GM12878 (cell line): ENCODE data around the gene C11orf97.

ENCODE experiments used
- CBFB ChIP-seq: IDR thresholded peaks from 2 replicates; pipeline ENCODE4 v1.6.1; 2016; ENCODE audit warnings: antibody characterized with exemption, low read depth
- CBX3 ChIP-seq: fragments of 200-600 bp; sonication (generic); IDR thresholded peaks from 2 replicates; pipeline ENCODE4 v1.6.1; 2016; ENCODE audit warnings: low read depth, borderline replicate concordance
- CREM ChIP-seq: IDR thresholded peaks from 2 replicates; pipeline ENCODE4 v1.6.1; 2014; ENCODE audit warnings: antibody characterized with exemption, low read depth
- EGR1 ChIP-seq, 2 experiments: IDR thresholded peaks; 1 replicate in 1 of 2; 2 replicates in 1 of 2; pipeline ENCODE4 v1.6.1; 2011 to 2012; ENCODE audit warnings: low read depth in 2 of 2, low read length in 2 of 2, borderline replicate concordance in 1 of 2, mild to moderate bottlenecking in 1 of 2, moderate library complexity in 1 of 2
- EP300 ChIP-seq, 2 experiments: fragments of 150-350 bp in 1 of 2; IDR thresholded peaks; 2 replicates each; pipeline ENCODE4 v1.6.1; 2011 to 2012; ENCODE audit warnings: low read depth in 2 of 2, low read length in 2 of 2, borderline replicate concordance in 1 of 2, improper control_type of control experiment in 1 of 2, inconsistent platforms in 1 of 2; ENCODE audit not compliant: control insufficient read depth in 1 of 2
- GABPA ChIP-seq: IDR thresholded peaks from 2 replicates; pipeline ENCODE4 v1.6.1; 2014; ENCODE audit warnings: antibody characterized with exemption, low read depth, mild to moderate bottlenecking, inconsistent platforms
- KAT2A ChIP-seq: conservative IDR thresholded peaks from 2 replicates; pipeline ENCODE4 v1.6.1; 2011; ENCODE audit warnings: low read depth, low read length; ENCODE audit not compliant: control insufficient read depth
- MTA3 ChIP-seq: IDR thresholded peaks from 2 replicates; pipeline ENCODE4 v1.6.1; 2012; ENCODE audit warnings: low read length, inconsistent platforms, borderline replicate concordance
- NR2C1 ChIP-seq: fragments of 450-650 bp; IDR thresholded peaks from 2 replicates; pipeline ENCODE4 v1.6.1; 2017; ENCODE audit warnings: antibody characterized with exemption, mild to moderate bottlenecking, moderate library complexity
- NR2C2 ChIP-seq: IDR thresholded peaks from 2 replicates; pipeline ENCODE4 v1.6.1; 2011; ENCODE audit warnings: borderline replicate concordance, low read depth; ENCODE audit not compliant: control insufficient read depth, insufficient read length
- TF ChIP-seq, protein P1 (sequence below), 3 experiments: IDR thresholded peaks in 2 of 3; conservative IDR thresholded peaks in 1 of 3; 2 replicates each; pipeline ENCODE4 v1.5.1; 2011; ENCODE audit warnings: low read depth in 3 of 3, low read length in 3 of 3, mild to moderate bottlenecking in 3 of 3, control low read depth in 2 of 3, moderate library complexity in 2 of 3, inconsistent platforms in 1 of 3, mixed read lengths in 1 of 3; ENCODE audit not compliant: control insufficient read depth in 2 of 3, insufficient read depth in 1 of 3; ENCODE audit errors: extremely low read depth in 1 of 3
- TF ChIP-seq, protein P2 (sequence below): fragments of 450-650 bp; IDR thresholded peaks from 2 replicates; pipeline ENCODE4 v1.6.1; 2017; ENCODE audit warnings: mild to moderate bottlenecking, moderate library complexity
- TF ChIP-seq, protein P3 (sequence below): IDR thresholded peaks from 2 replicates; pipeline ENCODE4 v1.6.1; 2012; ENCODE audit warnings: low read depth, low read length, improper control_type of control experiment

DNA sequence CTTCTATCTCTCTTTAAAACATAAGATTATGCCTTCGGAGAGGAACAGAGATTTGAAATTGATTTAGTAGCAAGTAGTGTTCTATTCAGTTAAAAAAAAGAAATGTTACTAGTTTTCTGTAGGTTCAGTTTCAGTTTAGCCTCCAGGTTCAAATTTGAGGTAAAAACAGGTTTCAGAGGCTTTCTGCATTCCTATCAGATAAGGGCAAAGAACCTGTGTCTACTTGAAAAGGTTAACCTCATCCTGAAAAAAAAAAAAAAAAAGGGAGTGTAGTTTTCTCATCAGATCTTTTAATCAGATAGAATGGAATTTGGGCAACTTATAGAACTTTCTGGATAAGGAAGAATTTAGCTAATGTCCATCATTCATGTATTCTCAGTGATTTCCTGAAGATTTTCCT lies 12.1 kb downstream of the C11orf97 start:
- TF ChIP-seq, protein P1, sequence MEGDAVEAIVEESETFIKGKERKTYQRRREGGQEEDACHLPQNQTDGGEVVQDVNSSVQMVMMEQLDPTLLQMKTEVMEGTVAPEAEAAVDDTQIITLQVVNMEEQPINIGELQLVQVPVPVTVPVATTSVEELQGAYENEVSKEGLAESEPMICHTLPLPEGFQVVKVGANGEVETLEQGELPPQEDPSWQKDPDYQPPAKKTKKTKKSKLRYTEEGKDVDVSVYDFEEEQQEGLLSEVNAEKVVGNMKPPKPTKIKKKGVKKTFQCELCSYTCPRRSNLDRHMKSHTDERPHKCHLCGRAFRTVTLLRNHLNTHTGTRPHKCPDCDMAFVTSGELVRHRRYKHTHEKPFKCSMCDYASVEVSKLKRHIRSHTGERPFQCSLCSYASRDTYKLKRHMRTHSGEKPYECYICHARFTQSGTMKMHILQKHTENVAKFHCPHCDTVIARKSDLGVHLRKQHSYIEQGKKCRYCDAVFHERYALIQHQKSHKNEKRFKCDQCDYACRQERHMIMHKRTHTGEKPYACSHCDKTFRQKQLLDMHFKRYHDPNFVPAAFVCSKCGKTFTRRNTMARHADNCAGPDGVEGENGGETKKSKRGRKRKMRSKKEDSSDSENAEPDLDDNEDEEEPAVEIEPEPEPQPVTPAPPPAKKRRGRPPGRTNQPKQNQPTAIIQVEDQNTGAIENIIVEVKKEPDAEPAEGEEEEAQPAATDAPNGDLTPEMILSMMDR (IDR thresholded peaks at IDR 0.05 in 2 of 3, conservative IDR thresholded peaks at IDR 0.05 in 1 of 3; ENCODE audit: control insufficient read depth in 2 of 3, extremely low read depth in 1 of 3, insufficient read depth in 1 of 3, low read depth in 3 of 3, low read length in 3 of 3) = no peak
- TF ChIP-seq CBX3 (no peak), CBFB (no peak), MTA3 (no peak), EGR1 (IDR thresholded peaks at IDR 0.05; ENCODE audit: borderline replicate concordance in 1 of 2, low read depth in 2 of 2, low read length in 2 of 2) (no peak), GABPA (no peak), NR2C1 (no peak), NR2C2 (no peak), EP300 (IDR thresholded peaks at IDR 0.05; ENCODE audit: borderline replicate concordance in 1 of 2, control insufficient read depth in 1 of 2, low read depth in 2 of 2, low read length in 2 of 2) (no peak), KAT2A (no peak), CREM (no peak)
- TF ChIP-seq, protein P2, sequence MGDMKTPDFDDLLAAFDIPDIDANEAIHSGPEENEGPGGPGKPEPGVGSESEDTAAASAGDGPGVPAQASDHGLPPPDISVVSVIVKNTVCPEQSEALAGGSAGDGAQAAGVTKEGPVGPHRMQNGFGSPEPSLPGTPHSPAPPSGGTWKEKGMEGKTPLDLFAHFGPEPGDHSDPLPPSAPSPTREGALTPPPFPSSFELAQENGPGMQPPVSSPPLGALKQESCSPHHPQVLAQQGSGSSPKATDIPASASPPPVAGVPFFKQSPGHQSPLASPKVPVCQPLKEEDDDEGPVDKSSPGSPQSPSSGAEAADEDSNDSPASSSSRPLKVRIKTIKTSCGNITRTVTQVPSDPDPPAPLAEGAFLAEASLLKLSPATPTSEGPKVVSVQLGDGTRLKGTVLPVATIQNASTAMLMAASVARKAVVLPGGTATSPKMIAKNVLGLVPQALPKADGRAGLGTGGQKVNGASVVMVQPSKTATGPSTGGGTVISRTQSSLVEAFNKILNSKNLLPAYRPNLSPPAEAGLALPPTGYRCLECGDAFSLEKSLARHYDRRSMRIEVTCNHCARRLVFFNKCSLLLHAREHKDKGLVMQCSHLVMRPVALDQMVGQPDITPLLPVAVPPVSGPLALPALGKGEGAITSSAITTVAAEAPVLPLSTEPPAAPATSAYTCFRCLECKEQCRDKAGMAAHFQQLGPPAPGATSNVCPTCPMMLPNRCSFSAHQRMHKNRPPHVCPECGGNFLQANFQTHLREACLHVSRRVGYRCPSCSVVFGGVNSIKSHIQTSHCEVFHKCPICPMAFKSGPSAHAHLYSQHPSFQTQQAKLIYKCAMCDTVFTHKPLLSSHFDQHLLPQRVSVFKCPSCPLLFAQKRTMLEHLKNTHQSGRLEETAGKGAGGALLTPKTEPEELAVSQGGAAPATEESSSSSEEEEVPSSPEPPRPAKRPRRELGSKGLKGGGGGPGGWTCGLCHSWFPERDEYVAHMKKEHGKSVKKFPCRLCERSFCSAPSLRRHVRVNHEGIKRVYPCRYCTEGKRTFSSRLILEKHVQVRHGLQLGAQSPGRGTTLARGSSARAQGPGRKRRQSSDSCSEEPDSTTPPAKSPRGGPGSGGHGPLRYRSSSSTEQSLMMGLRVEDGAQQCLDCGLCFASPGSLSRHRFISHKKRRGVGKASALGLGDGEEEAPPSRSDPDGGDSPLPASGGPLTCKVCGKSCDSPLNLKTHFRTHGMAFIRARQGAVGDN = no peak
- TF ChIP-seq, protein P3, sequence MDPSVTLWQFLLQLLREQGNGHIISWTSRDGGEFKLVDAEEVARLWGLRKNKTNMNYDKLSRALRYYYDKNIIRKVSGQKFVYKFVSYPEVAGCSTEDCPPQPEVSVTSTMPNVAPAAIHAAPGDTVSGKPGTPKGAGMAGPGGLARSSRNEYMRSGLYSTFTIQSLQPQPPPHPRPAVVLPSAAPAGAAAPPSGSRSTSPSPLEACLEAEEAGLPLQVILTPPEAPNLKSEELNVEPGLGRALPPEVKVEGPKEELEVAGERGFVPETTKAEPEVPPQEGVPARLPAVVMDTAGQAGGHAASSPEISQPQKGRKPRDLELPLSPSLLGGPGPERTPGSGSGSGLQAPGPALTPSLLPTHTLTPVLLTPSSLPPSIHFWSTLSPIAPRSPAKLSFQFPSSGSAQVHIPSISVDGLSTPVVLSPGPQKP = no peak
